SK-N-SH (cell line): ENCODE results near the gene ZNF385C. TPM values are rescaled to one million over a fixed set of nuclear protein-coding genes. Genes with fewer than 3 reads are reported as not detected.

ENCODE experiments used
- CTCF ChIA-PET: fragments of 300-600, 350-600 bp; formaldehyde crosslinking; extraction: SDS; loops from one replicate; lab custom pipeline; 2021; lab: Yijun Ruan, JAX
- POLR2A ChIA-PET: fragments of 350-600 bp; sonication (Branson Sonifier 250); formaldehyde crosslinking; extraction: SDS; loops from one replicate; lab custom pipeline; 2020; ENCODE audit warnings: antibody characterized with exemption, inconsistent platforms; lab: Yijun Ruan, JAX
- DNase-seq: peaks from one replicate; pipeline ENCODE4 v3.0.0; 2012
- H2AFZ ChIP-seq: fragments of 200-600 bp; sonication (generic); 2 replicates; pipeline ENCODE4 v1.8.1; 2016; ENCODE audit warnings: antibody characterized with exemption, mild to moderate bottlenecking, low read depth
- H3F3A ChIP-seq: fragments of 200-600 bp; sonication (generic); replicated peaks from 2 replicates; pipeline ENCODE3; 2016; ENCODE audit warnings: antibody characterized with exemption, mild to moderate bottlenecking; ENCODE audit not compliant: insufficient read depth
- H3K27ac ChIP-seq, 2 experiments: fragments of 200-500 bp in 1 of 2; fragments of 200-600 bp in 1 of 2; sonication (Bioruptor generic) in 1 of 2; sonication (generic), shearing (Covaris generic) in 1 of 2; 2 replicates each; pipeline versions ENCODE4 v1.5.1 to v1.6.1; 2014 to 2016; ENCODE audit warnings: low read depth in 2 of 2, inconsistent platforms in 1 of 2, low read length in 1 of 2, mild to moderate bottlenecking in 1 of 2, mixed read lengths in 1 of 2
- H3K27me3 ChIP-seq: fragments of 200-600 bp; sonication (generic), shearing (Covaris generic); 2 replicates; pipeline ENCODE4 v1.6.1; 2016; ENCODE audit warnings: mixed run types; ENCODE audit not compliant: insufficient read depth
- H3K36me3 ChIP-seq, 2 experiments: fragments of 200-500 bp in 1 of 2; fragments of 200-600 bp in 1 of 2; sonication (Bioruptor generic) in 1 of 2; sonication (generic) in 1 of 2; replicated peaks in 1 of 2; 2 replicates each; pipeline versions ENCODE3 to v1.5.1; 2014 to 2016; ENCODE audit warnings: low read length in 1 of 2, mild to moderate bottlenecking in 1 of 2; ENCODE audit not compliant: insufficient read depth in 2 of 2, control insufficient read depth in 1 of 2
- H3K4me1 ChIP-seq, 2 experiments: fragments of 200-500 bp in 1 of 2; fragments of 200-600 bp in 1 of 2; sonication (Bioruptor generic) in 1 of 2; sonication (generic), shearing (Covaris generic) in 1 of 2; 2 replicates each; pipeline versions ENCODE4 v1.5.1 to v1.6.1; 2014 to 2016; ENCODE audit warnings: low read depth in 1 of 2, low read length in 1 of 2, mixed run types in 1 of 2; ENCODE audit not compliant: insufficient read depth in 2 of 2, control insufficient read depth in 1 of 2
- H3K4me2 ChIP-seq: fragments of 200-600 bp; sonication (generic), shearing (Covaris generic); 2 replicates; pipeline ENCODE4 v1.6.1; 2017; ENCODE audit warnings: mixed run types
- H3K4me3 ChIP-seq, 2 experiments: fragments of 200-500 bp in 1 of 2; fragments of 200-600 bp in 1 of 2; sonication (Bioruptor generic) in 1 of 2; sonication (generic), shearing (Covaris generic) in 1 of 2; 2 replicates each; pipeline versions ENCODE4 v1.5.1 to v1.8.1; 2014 to 2016; ENCODE audit warnings: low read depth in 2 of 2, inconsistent platforms in 1 of 2, low read length in 1 of 2, mild to moderate bottlenecking in 1 of 2, mixed read lengths in 1 of 2, moderate library complexity in 1 of 2
- H3K79me2 ChIP-seq: fragments of 200-600 bp; sonication (generic); 2 replicates; pipeline ENCODE4 v1.8.1; 2017; ENCODE audit warnings: mild to moderate bottlenecking; ENCODE audit not compliant: insufficient read depth
- H3K9ac ChIP-seq: fragments of 200-600 bp; sonication (generic); 2 replicates; pipeline ENCODE4 v1.6.1; 2017; ENCODE audit warnings: mixed run types
- H3K9me2 ChIP-seq: fragments of 200-600 bp; sonication (generic); 2 replicates; pipeline ENCODE4 v1.6.1; 2017; ENCODE audit warnings: mixed run types
- H3K9me3 ChIP-seq: fragments of 200-600 bp; sonication (generic); 2 replicates; pipeline ENCODE4 v1.6.1; 2017; ENCODE audit warnings: mixed run types, mild to moderate bottlenecking, moderate library complexity
- H4K20me1 ChIP-seq: fragments of 200-600 bp; sonication (generic); 2 replicates; pipeline ENCODE4 v1.6.1; 2017; ENCODE audit warnings: mild to moderate bottlenecking, mixed run types; ENCODE audit not compliant: insufficient read depth
- CTCF ChIP-seq: fragments of 200-600 bp; sonication (generic); IDR thresholded peaks from 2 replicates; pipeline ENCODE4 v1.6.1; 2017; ENCODE audit warnings: antibody characterized with exemption, mild to moderate bottlenecking, moderate library complexity
- EP300 ChIP-seq, 2 experiments: IDR thresholded peaks; 2 replicates each; pipeline versions ENCODE4 v1.4.0 to v1.6.1; 2012; ENCODE audit warnings: borderline replicate concordance in 1 of 2, low read depth in 1 of 2, low read length in 1 of 2
- EZH2phosphoT487 ChIP-seq: fragments of 200-600 bp; sonication (generic); IDR thresholded peaks from 2 replicates; pipeline ENCODE4 v1.6.1; 2017; ENCODE audit warnings: low read depth, mixed run types, mild to moderate bottlenecking, antibody characterized with exemption, moderate library complexity, borderline replicate concordance
- FOXJ3 ChIP-seq: sonication (generic); formaldehyde crosslinking; IDR thresholded peaks from 2 replicates; pipeline ENCODE4 v1.5.1; 2020; ENCODE audit warnings: mild to moderate bottlenecking, missing genetic modification reagents
- FOXM1 ChIP-seq: IDR thresholded peaks from 2 replicates; pipeline ENCODE4 v1.4.0; 2012; ENCODE audit warnings: low read depth, mild to moderate bottlenecking
- JUND ChIP-seq: IDR thresholded peaks from 2 replicates; pipeline ENCODE4 v1.4.0; 2012
- NFIC ChIP-seq: IDR thresholded peaks from 2 replicates; pipeline ENCODE4 v1.4.0; 2012; ENCODE audit warnings: borderline replicate concordance
- PBX3 ChIP-seq: IDR thresholded peaks from 2 replicates; pipeline ENCODE4; 2012
- RCOR1 ChIP-seq: fragments of 150-350 bp; IDR thresholded peaks from 2 replicates; pipeline ENCODE4 v1.6.1; 2017; ENCODE audit warnings: antibody characterized with exemption, low read length
- TEAD4 ChIP-seq: IDR thresholded peaks from 2 replicates; pipeline ENCODE4 v1.4.0; 2012; ENCODE audit warnings: mild to moderate bottlenecking, borderline replicate concordance; ENCODE audit not compliant: insufficient read depth
- USF2 ChIP-seq: fragments of 150-350 bp; IDR thresholded peaks from 2 replicates; pipeline ENCODE4 v1.6.1; 2017; ENCODE audit warnings: antibody characterized with exemption, low read length, low read depth, borderline replicate concordance
- WGBS: methylation state at CpG from one replicate; pipeline ENCODE4 v1.1.6; 2017; ENCODE audit warnings: low lambda C conversion rate; 5-methylcytosine and 5-hydroxymethylcytosine counted together
- polyA plus RNA-seq, 3 experiments: library from polyadenylated mRNA; depleted of rRNA; stranded (reverse); fragments of >200 nt; gene quantifications; 2 replicates each; pipeline ENCODE4 v1.2.3, GENCODE V29; 2012

ZNF385C gene
- polyA plus RNA-seq, 1 of the 3 experiments (the other 2 are of a cell fraction), result 0.05 TPM

- TF ChIP-seq FOXJ3 (CRISPR knock-in tag) (no peak), JUND (no peak)
Observed at GRCh38 chr17:42118545-42118944, 20.3 kb upstream of the ZNF385C start (continued).

- Histone ChIP-seq H3F3A (no peaks in the 10 kb centered on the region), H4K20me1 (no peaks in the 10 kb centered on the region), H3K9me2 (no peaks in the 10 kb centered on the region), H3K27me3 (no peaks in the 10 kb centered on the region), H3K4me2 (no peak overlapping the region), H3K9me3 (no peaks in the 10 kb centered on the region), H3K9ac (no peak overlapping the region), H3K4me1 (peaks cover 0 to 11% of the 10 kb centered on the region in 2 experiments; a peak in 1 of 4 replicates), H3K79me2 (no peaks in the 10 kb centered on the region), H3K36me3 (peaks cover 5 to 43% of the 10 kb centered on the region in 2 experiments), H2AFZ (no peak overlapping the region), H3K27ac (no peak overlapping the region), H3K4me3 (no peak overlapping the region)
- TF ChIP-seq NFIC (no peak), JUND (no peak)
- ChIA-PET CTCF (interaction anchor here (0.7 to 29.9 kb wide), 13 partner anchors 10 to 156 kb away, joined by 3 to 496 read pairs (median 6); partner anchors contain the start of genes DNAJC7, KCNH4 and NKIRAS2), POLR2A (interaction anchor here (0.6 to 1.1 kb wide), 3 partner anchors 50 to 281 kb away, joined by 3 read pairs; no protein-coding TSS in a partner anchor)
- DNase-seq, result no peak
- WGBS, result 100% methylated on average over 2 of the region's 4 CpGs
Observed at GRCh38 chr17:42118126-42118510, 19.8 kb upstream of the ZNF385C start.

- POLR2A ChIA-PET, result interaction anchor here (0.6 to 1.1 kb wide), 3 partner anchors 50 to 282 kb away, joined by 3 read pairs; no protein-coding TSS in a partner anchor
- CTCF ChIA-PET, result interaction anchor here (0.5 to 29.9 kb wide), 16 partner anchors 10 to 832 kb away, joined by 3 to 496 read pairs (median 5); partner anchors contain the start of genes DNAJC7, KCNH4 and NKIRAS2
Observed at GRCh38 chr17:42117397-42118125, 19.3 kb upstream of the ZNF385C start.

More at GRCh38 chr17:42117397-42118125, 19.3 kb upstream of the ZNF385C start:
- Histone ChIP-seq H3K27ac (no peak overlapping the region), H4K20me1 (no peaks in the 10 kb centered on the region), H3K4me2 (no peak overlapping the region), H3K9ac (no peak overlapping the region), H3K4me1 (peaks cover 0 to 11% of the 10 kb centered on the region in 2 experiments; a peak in 1 of 4 replicates), H3K36me3 (peaks cover 5 to 43% of the 10 kb centered on the region in 2 experiments), H3K27me3 (no peaks in the 10 kb centered on the region), H3F3A (no peaks in the 10 kb centered on the region), H2AFZ (no peak overlapping the region), H3K79me2 (no peaks in the 10 kb centered on the region), H3K9me2 (no peaks in the 10 kb centered on the region), H3K4me3 (no peak overlapping the region), H3K9me3 (no peaks in the 10 kb centered on the region)
- no peak for DNase-seq
- TF ChIP-seq EP300 (IDR thresholded peaks at IDR 0.05; ENCODE audit: borderline replicate concordance in 1 of 2, low read depth in 1 of 2, low read length in 1 of 2) (no peak), EZH2phosphoT487 (no peak), FOXM1 (no peak), USF2 (no peak), CTCF (no peak), RCOR1 (no peak), PBX3 (no peak), TEAD4 (no peak), FOXJ3 (CRISPR knock-in tag) (no peak)
- 89% methylated on average over 26 of the region's 30 CpGs for WGBS
